ENCODE results near the gene FAM89A.

The FAM89A gene

GRCh38 chr1:230971771-230972170 lies 68.3 kb downstream of the FAM89A start:
- Histone ChIP-seq H3K9me3 (ENCODE audit: insufficient read depth, low read depth, low read length) (no peaks in the 10 kb centered on the region), H3K4me2 (ENCODE audit: low read depth, low read length, poor library complexity, severe bottlenecking) (no peak overlapping the region)

GRCh38 chr1:230970432-230970831 lies 69.6 kb downstream of the FAM89A start:
- TF ChIP-seq, protein P1, sequence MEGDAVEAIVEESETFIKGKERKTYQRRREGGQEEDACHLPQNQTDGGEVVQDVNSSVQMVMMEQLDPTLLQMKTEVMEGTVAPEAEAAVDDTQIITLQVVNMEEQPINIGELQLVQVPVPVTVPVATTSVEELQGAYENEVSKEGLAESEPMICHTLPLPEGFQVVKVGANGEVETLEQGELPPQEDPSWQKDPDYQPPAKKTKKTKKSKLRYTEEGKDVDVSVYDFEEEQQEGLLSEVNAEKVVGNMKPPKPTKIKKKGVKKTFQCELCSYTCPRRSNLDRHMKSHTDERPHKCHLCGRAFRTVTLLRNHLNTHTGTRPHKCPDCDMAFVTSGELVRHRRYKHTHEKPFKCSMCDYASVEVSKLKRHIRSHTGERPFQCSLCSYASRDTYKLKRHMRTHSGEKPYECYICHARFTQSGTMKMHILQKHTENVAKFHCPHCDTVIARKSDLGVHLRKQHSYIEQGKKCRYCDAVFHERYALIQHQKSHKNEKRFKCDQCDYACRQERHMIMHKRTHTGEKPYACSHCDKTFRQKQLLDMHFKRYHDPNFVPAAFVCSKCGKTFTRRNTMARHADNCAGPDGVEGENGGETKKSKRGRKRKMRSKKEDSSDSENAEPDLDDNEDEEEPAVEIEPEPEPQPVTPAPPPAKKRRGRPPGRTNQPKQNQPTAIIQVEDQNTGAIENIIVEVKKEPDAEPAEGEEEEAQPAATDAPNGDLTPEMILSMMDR (conservative IDR thresholded peaks at IDR 0.05; ENCODE audit: low read length): no peak
- TF ChIP-seq EZH2phosphoT487 (IDR thresholded peaks at IDR 0.05; ENCODE audit: borderline replicate concordance): no peak
- Histone ChIP-seq H3K9me2 (replicated peaks; ENCODE audit: low read depth, low read length) (no peaks in the 10 kb centered on the region), H3K79me2 (ENCODE audit: insufficient read depth, low read length) (no peaks in the 10 kb centered on the region), H3K4me3 (ENCODE audit: low read length, poor library complexity, severe bottlenecking) (no peak overlapping the region), H3K27me3 (ENCODE audit: insufficient read depth, low read length, poor library complexity, severe bottlenecking) (no peaks in the 10 kb centered on the region), H3K9ac (ENCODE audit: low read depth, low read length, poor library complexity, severe bottlenecking) (no peak overlapping the region), H2AFZ (ENCODE audit: low read length) (no peak overlapping the region), H3K4me2 (ENCODE audit: low read depth, low read length, poor library complexity, severe bottlenecking) (no peak overlapping the region), H4K20me1 (ENCODE audit: insufficient read depth, low read length, poor library complexity, severe bottlenecking) (peaks cover 13% of the 10 kb centered on the region), H3K4me1 (ENCODE audit: insufficient read depth, low read length, poor library complexity, severe bottlenecking) (peaks cover 16% of the 10 kb centered on the region), H3K36me3 (ENCODE audit: insufficient read depth, low read length) (no peaks in the 10 kb centered on the region), H3K9me3 (ENCODE audit: insufficient read depth, low read depth, low read length) (no peaks in the 10 kb centered on the region), H3F3A (ENCODE audit: low read depth) (peaks cover 7% of the 10 kb centered on the region)

More at GRCh38 chr1:230971771-230972170, 68.3 kb downstream of the FAM89A start:
- Histone ChIP-seq H3F3A (ENCODE audit: low read depth) (peaks cover 7% of the 10 kb centered on the region), H3K4me3 (ENCODE audit: low read length, poor library complexity, severe bottlenecking) (no peak overlapping the region), H3K36me3 (ENCODE audit: insufficient read depth, low read length) (no peaks in the 10 kb centered on the region), H3K9ac (ENCODE audit: low read depth, low read length, poor library complexity, severe bottlenecking) (no peak overlapping the region), H3K27me3 (ENCODE audit: insufficient read depth, low read length, poor library complexity, severe bottlenecking) (no peaks in the 10 kb centered on the region), H4K20me1 (ENCODE audit: insufficient read depth, low read length, poor library complexity, severe bottlenecking) (peaks cover 24% of the 10 kb centered on the region), H3K4me1 (ENCODE audit: insufficient read depth, low read length, poor library complexity, severe bottlenecking) (peaks cover 27% of the 10 kb centered on the region), H3K79me2 (ENCODE audit: insufficient read depth, low read length) (peaks cover 7% of the 10 kb centered on the region; the same call in 1 of the 2 replicates), H2AFZ (ENCODE audit: low read length) (no peak overlapping the region), H3K9me2 (replicated peaks; ENCODE audit: low read depth, low read length) (no peaks in the 10 kb centered on the region)
- TF ChIP-seq, protein P1 (conservative IDR thresholded peaks at IDR 0.05; ENCODE audit: low read length): no peak
- no peak for TF ChIP-seq EZH2phosphoT487 (IDR thresholded peaks at IDR 0.05; ENCODE audit: borderline replicate concordance)
